ENCODE data around the gene CELSR1. TPM values are rescaled to one million over a fixed set of nuclear protein-coding genes. Genes with fewer than 3 reads are reported as not detected.
A peak's percentile ranks its signal among the peaks of the same experiment; 100 is the strongest.

CELSR1 gene
- total RNA-seq, 2 donors from 2014 or later: 24.2 to 38.2 TPM

- Histone ChIP-seq H3K4me3 (peak overlapping the region in 1 of 2 donors; percentile 10), H3K36me3 (no peaks in the 10 kb centered on the region), H3K27ac (peak overlapping the region; percentile 75 to 78), H3K9me3 (no peaks in the 10 kb centered on the region), H3K27me3 (replicated peaks; ENCODE audit: insufficient read depth) (no peaks in the 10 kb centered on the region), H3K4me1 (replicated peaks) (peaks cover 6% of the 10 kb centered on the region)
- peak; percentile 58 to 88 (median 74) for TF ChIP-seq CTCF (IDR thresholded peaks at IDR 0.05)
- TF ChIP-seq POLR2AphosphoS5 (IDR thresholded peaks at IDR 0.05): no peak
- TF ChIP-seq POLR2A (IDR thresholded peaks at IDR 0.05): peak; percentile 25
- intact Hi-C loops (cut with DNase I): no loop called here
- DNase-seq (ENCODE audit: low spot score): peak; percentile 81
- 33% methylated on average over 32 of the region's 32 CpGs for WGBS
Measured at GRCh38 chr22:46390652-46391301, 146.6 kb downstream of the CELSR1 start.

- H3K9me3 ChIP-seq: no peaks in the 10 kb centered on the region
- intact Hi-C loops (cut with DNase I): no loop called here
- peak overlapping the region; percentile 75 to 78 for H3K27ac ChIP-seq
- no peak for TF ChIP-seq POLR2A (IDR thresholded peaks at IDR 0.05)
- no peak for TF ChIP-seq POLR2AphosphoS5 (IDR thresholded peaks at IDR 0.05)
- TF ChIP-seq CTCF (IDR thresholded peaks at IDR 0.05): no peak
- H3K4me1 ChIP-seq (replicated peaks): peaks cover 6% of the 10 kb centered on the region
- H3K4me3 ChIP-seq: no peak overlapping the region
- no peaks in the 10 kb centered on the region for H3K27me3 ChIP-seq (replicated peaks; ENCODE audit: insufficient read depth)
- WGBS: 73% methylated on average over 20 of the region's 20 CpGs
- no peak for DNase-seq (ENCODE audit: low spot score)
- H3K36me3 ChIP-seq: no peaks in the 10 kb centered on the region
Measured at GRCh38 chr22:46390105-46390651, 147.2 kb downstream of the CELSR1 start.

- no peak overlapping the region for H3K27ac ChIP-seq
- intact Hi-C loops (cut with DNase I): no loop called here
- H3K27me3 ChIP-seq (replicated peaks; ENCODE audit: insufficient read depth): no peaks in the 10 kb centered on the region
- no peak for DNase-seq (ENCODE audit: low spot score)
- peaks cover 6% of the 10 kb centered on the region for H3K4me1 ChIP-seq (replicated peaks)
- TF ChIP-seq POLR2A (IDR thresholded peaks at IDR 0.05) (no peak), POLR2AphosphoS5 (IDR thresholded peaks at IDR 0.05) (no peak), CTCF (IDR thresholded peaks at IDR 0.05) (no peak)
- H3K4me3 ChIP-seq: no peak overlapping the region
- no peaks in the 10 kb centered on the region for H3K36me3 ChIP-seq
- 94% methylated on average over 30 of the region's 30 CpGs for WGBS
- no peaks in the 10 kb centered on the region for H3K9me3 ChIP-seq
Measured at GRCh38 chr22:46389081-46389480, 148.3 kb downstream of the CELSR1 start.

GRCh38 chr22:46388647-46389046 lies 148.8 kb downstream of the CELSR1 start:
- WGBS: 92% methylated on average over 10 of the region's 10 CpGs
- intact Hi-C loops (cut with DNase I): no loop called here

More at GRCh38 chr22:46388647-46389046, 148.8 kb downstream of the CELSR1 start:
- Histone ChIP-seq H3K27me3 (replicated peaks; ENCODE audit: insufficient read depth) (no peaks in the 10 kb centered on the region), H3K4me3 (no peak overlapping the region), H3K4me1 (replicated peaks) (peaks cover 6% of the 10 kb centered on the region), H3K27ac (no peak overlapping the region), H3K9me3 (no peaks in the 10 kb centered on the region), H3K36me3 (no peaks in the 10 kb centered on the region)
- no peak for DNase-seq (ENCODE audit: low spot score)
- TF ChIP-seq POLR2A (IDR thresholded peaks at IDR 0.05): no peak
- no peak for TF ChIP-seq POLR2AphosphoS5 (IDR thresholded peaks at IDR 0.05)
- no peak for TF ChIP-seq CTCF (IDR thresholded peaks at IDR 0.05)
